A549 (cell line): Measurements from ENCODE around the gene SHQ1.

ENCODE experiments used
- CBX8 ChIP-seq: fragments of 200-600 bp; sonication (generic); IDR thresholded peaks from 2 replicates; pipeline ENCODE4 v1.6.1; 2016
- CTCF ChIP-seq: fragments of >200 bp; sonication (Bioruptor Twin); formaldehyde crosslinking; IDR thresholded peaks from 3 replicates; pipeline ENCODE4 v1.5.1; 2016

GRCh38 chr3:72798552-72799195, 49.6 kb downstream of the SHQ1 start:
- no peak for TF ChIP-seq CTCF
- no peak for TF ChIP-seq CBX8
